Measurements from ENCODE around the gene HOXD1.

- no peak for TF ChIP-seq RAD21 (IDR thresholded peaks at IDR 0.05; ENCODE audit: low read depth)
- TF ChIP-seq MAX (IDR thresholded peaks at IDR 0.05), result no peak
- TF ChIP-seq TCF12 (IDR thresholded peaks at IDR 0.05; ENCODE audit: low read depth), result no peak
- TF ChIP-seq EP300 (IDR thresholded peaks at IDR 0.05; ENCODE audit: borderline replicate concordance), result no peak
- no peak for TF ChIP-seq CEBPB (IDR thresholded peaks at IDR 0.05)
Observed at GRCh38 chr2:176159663-176160250, 28.7 kb upstream of the HOXD1 start.
